HepG2 (cell line): Measurements from ENCODE around the gene DST. TPM values are rescaled to one million over a fixed set of nuclear protein-coding genes. Genes with fewer than 3 reads are reported as not detected.

ENCODE experiments used
- ATAC-seq: fragments of 200-7000 bp; cut with Tn5 transposase; 3 replicates; pipeline ENCODE4 v1.9.1; 2020; ENCODE audit warnings: mild to moderate bottlenecking, moderate library complexity
- BruUV-seq: library from RNA; stranded (reverse); fragments of 400-500 nt; replicated peaks from 2 replicates; lab custom pipeline; 2021; lab: Mats Ljungman, UMichigan
- CTCF ChIA-PET: fragments of 300-600 bp; formaldehyde crosslinking; extraction: SDS; loops from one replicate; lab custom pipeline; 2021; ENCODE audit warnings: low total read pairs, inconsistent platforms, low intra/inter-chr PET ratio; lab: Yijun Ruan, JAX
- POLR2A ChIA-PET: fragments of 350-600 bp; sonication (Branson Sonifier 250); formaldehyde crosslinking; loops from one replicate; lab custom pipeline; 2020; ENCODE audit warnings: antibody characterized with exemption, inconsistent platforms; lab: Yijun Ruan, JAX
- DNase-seq: peaks from one replicate; pipeline ENCODE4 v3.0.0-alpha.2; 2015; ENCODE audit warnings: low spot score
- FAIRE-seq: peaks from 3 replicates; lab custom pipeline; 2011; peaks lifted over from hg19 to GRCh38; lab: Jason Lieb, UNC
- H2AFZ ChIP-seq: one replicate; pipeline ENCODE4 v1.6.1; 2011; ENCODE audit warnings: low read length, inconsistent platforms
- H3K27ac ChIP-seq: fragments of 300-600 bp; 3 replicates; pipeline ENCODE4 v1.8.0; 2011; ENCODE audit warnings: mixed run types, mild to moderate bottlenecking, mixed read lengths, low read length, inconsistent platforms; ENCODE audit not compliant: insufficient read depth; ENCODE audit errors: extremely low read length
- H3K27me3 ChIP-seq, 2 experiments: fragments of 200-600 bp in 1 of 2; 2 replicates in 1 of 2; 3 replicates in 1 of 2; pipeline versions ENCODE4 v1.6.0 to v1.8.0; 2011; ENCODE audit warnings: low read length in 2 of 2, mild to moderate bottlenecking in 2 of 2, moderate library complexity in 2 of 2, inconsistent platforms in 1 of 2; ENCODE audit not compliant: insufficient read depth in 2 of 2, control insufficient read depth in 1 of 2
- H3K36me3 ChIP-seq, 2 experiments: fragments of 200-600 bp in 1 of 2; replicated peaks in 1 of 2; 2 replicates in 1 of 2; 3 replicates in 1 of 2; pipeline versions ENCODE4 v1.5.1 to v1.8.0; 2011; ENCODE audit warnings: low read length in 2 of 2, inconsistent platforms in 1 of 2; ENCODE audit not compliant: insufficient read depth in 2 of 2, control insufficient read depth in 1 of 2
- H3K4me1 ChIP-seq: 2 replicates; pipeline ENCODE4 v1.5.1; 2012; ENCODE audit warnings: low read length, inconsistent platforms; ENCODE audit not compliant: insufficient read depth
- H3K4me2 ChIP-seq: 2 replicates; pipeline ENCODE4 v1.6.0; 2011; ENCODE audit warnings: low read depth, low read length, inconsistent platforms
- H3K4me3 ChIP-seq, 3 experiments: fragments of 200-600 bp in 1 of 3; sonication (generic), shearing (Covaris generic) in 1 of 3; replicated peaks in 1 of 3; 2 replicates each; pipeline ENCODE4 v1.5.1; 2011 to 2016; ENCODE audit warnings: low read length in 3 of 3, inconsistent platforms in 2 of 3, low read depth in 2 of 3, mild to moderate bottlenecking in 2 of 3, control low read depth in 1 of 3, mixed read lengths in 1 of 3; ENCODE audit not compliant: insufficient read depth in 1 of 3
- H3K79me2 ChIP-seq: one replicate; pipeline ENCODE4 v1.6.1; 2011; ENCODE audit warnings: low read length, inconsistent platforms; ENCODE audit not compliant: insufficient read depth
- H3K9ac ChIP-seq: 2 replicates; pipeline ENCODE4 v1.6.0; 2011; ENCODE audit warnings: mild to moderate bottlenecking, low read depth, low read length, inconsistent platforms; ENCODE audit not compliant: insufficient read depth
- H3K9me3 ChIP-seq: 2 replicates; pipeline ENCODE4 v1.5.1; 2012; ENCODE audit warnings: mild to moderate bottlenecking, low read length
- H4K20me1 ChIP-seq: 2 replicates; pipeline ENCODE4 v1.6.0; 2011; ENCODE audit warnings: inconsistent platforms, mild to moderate bottlenecking, low read length, moderate library complexity; ENCODE audit not compliant: insufficient read depth
- CREB1 ChIP-seq, 2 experiments: fragments of 450-650 bp in 1 of 2; IDR thresholded peaks; 2 replicates each; pipeline ENCODE4 v1.6.1; 2016 to 2017; ENCODE audit warnings: control low read depth in 1 of 2, mild to moderate bottlenecking in 1 of 2, missing compliant biosample characterization in 1 of 2, missing genetic modification characterization in 1 of 2
- ELF3 ChIP-seq: IDR thresholded peaks from 2 replicates; pipeline ENCODE4 v1.6.1; 2016; ENCODE audit warnings: missing genetic modification reagents, missing compliant biosample characterization
- FOSL2 ChIP-seq: sonication (generic); formaldehyde crosslinking; IDR thresholded peaks from 2 replicates; pipeline ENCODE4 v1.4.0; 2020; ENCODE audit warnings: missing genetic modification reagents
- GRHL1 ChIP-seq: sonication (generic); formaldehyde crosslinking; conservative IDR thresholded peaks from 2 replicates; pipeline ENCODE4 v1.8.0; 2022; ENCODE audit warnings: missing genetic modification reagents
- HOXA7 ChIP-seq: sonication (generic); formaldehyde crosslinking; IDR thresholded peaks from 2 replicates; pipeline ENCODE4 v1.8.1; 2022; ENCODE audit warnings: mild to moderate bottlenecking, missing genetic modification reagents, moderate library complexity
- MIXL1 ChIP-seq: IDR thresholded peaks from 2 replicates; pipeline ENCODE4 v1.6.1; 2016
- MTF2 ChIP-seq: sonication (generic); formaldehyde crosslinking; IDR thresholded peaks from 2 replicates; pipeline ENCODE4 v1.5.0; 2020; ENCODE audit warnings: missing genetic modification reagents, borderline replicate concordance
- PHF8 ChIP-seq: sonication (generic); formaldehyde crosslinking; IDR thresholded peaks from 2 replicates; pipeline ENCODE4 v1.5.0; 2020; ENCODE audit warnings: missing genetic modification reagents
- RFX1 ChIP-seq: fragments of 450-650 bp; IDR thresholded peaks from 2 replicates; pipeline ENCODE4 v1.6.1; 2017
- SALL1 ChIP-seq: sonication (generic); formaldehyde crosslinking; IDR thresholded peaks from 2 replicates; pipeline ENCODE4 v1.8.0; 2022; ENCODE audit warnings: mild to moderate bottlenecking, missing genetic modification reagents
- SSRP1 ChIP-seq: IDR thresholded peaks from 2 replicates; pipeline ENCODE4 v1.6.1; 2016; ENCODE audit warnings: control low read depth
- YY1 ChIP-seq: IDR thresholded peaks from 2 replicates; pipeline ENCODE4 v1.6.1; 2011; ENCODE audit warnings: low read length, low read depth, moderate library complexity, mild to moderate bottlenecking; ENCODE audit not compliant: insufficient read depth, insufficient replicate concordance
- ZGPAT ChIP-seq: IDR thresholded peaks from 2 replicates; pipeline ENCODE4 v1.6.1; 2016; ENCODE audit warnings: mild to moderate bottlenecking
- ZNF264 ChIP-seq: sonication (generic); formaldehyde crosslinking; IDR thresholded peaks from 2 replicates; pipeline ENCODE4 v1.4.0; 2020; ENCODE audit warnings: missing genetic modification reagents
- ZNF687 ChIP-seq: sonication (generic); formaldehyde crosslinking; IDR thresholded peaks from 2 replicates; pipeline ENCODE4 v1.5.1; 2020; ENCODE audit warnings: mild to moderate bottlenecking, missing genetic modification reagents, moderate library complexity
- WGBS: methylation state at CpG from one replicate; pipeline ENCODE4 v1.1.6; 2017; ENCODE audit warnings: low lambda C conversion rate; 5-methylcytosine and 5-hydroxymethylcytosine counted together
- in situ Hi-C: cut with HindIII; loops from 2 replicates; pipeline ENCODE4 v1.10.0; 2017; ENCODE audit warnings: low pct_unique_long_range_greater_than_20kb; ENCODE audit not compliant: extremely low pct_ligation_motif_present
- intact Hi-C: fragments of 100-400 bp; cut with micrococcal nuclease; formaldehyde crosslinking; loops from one replicate; pipeline ENCODE4 v1.10.0; 2022; ENCODE audit not compliant: unreplicated experiment
- polyA plus RNA-seq, 8 experiments: library from polyadenylated mRNA; depleted of rRNA in 3 of 8; stranded (reverse) in 7 of 8; unstranded in 1 of 8; fragments of >200 nt; fragmentation: Illumina TruSeq in 4 of 8; extraction: Trizol in 4 of 8; gene quantifications; 2 replicates each; pipeline versions ENCODE4 v1.2.1 to v1.2.3, GENCODE V29; 2011 to 2016; ENCODE audit warnings: low read depth in 4 of 8, missing spikeins in 1 of 8, mixed read lengths in 1 of 8; ENCODE audit not compliant: insufficient read depth in 1 of 8
- total RNA-seq, 5 experiments: library from RNA; depleted of rRNA; stranded (reverse); fragments of >200 nt; fragmentation: Illumina TruSeq; extraction: Trizol; gene quantifications; 2 replicates each; pipeline ENCODE4 v1.2.3, GENCODE V29; 2016; ENCODE audit warnings: low read depth in 1 of 5

Gene DST
- total and polyA plus RNA-seq, 2 of the 13 experiments (the other 11 are each of a cell fraction or from before 2014, with no cell fraction given): 64.4 to 89.0 TPM

GRCh38 chr6:56624728-56625069, 18.0 kb downstream of the DST start (continued):
- TF ChIP-seq ZNF687 (CRISPR knock-in tag) (no peak), SSRP1 (CRISPR knock-in tag) (no peak), CREB1 (IDR thresholded peaks at IDR 0.05) (no peak), CREB1 (CRISPR knock-in tag; IDR thresholded peaks at IDR 0.05) (0 out of 2 replicates have a peak, but pooled peaks have one; percentile 13)

- Histone ChIP-seq H3K4me2 (peak overlapping the region; percentile 75), H3K4me1 (peaks cover 25% of the 10 kb centered on the region), H2AFZ (no peak overlapping the region), H3K27ac (peak overlapping the region; percentile 68), H3K9ac (peak overlapping the region; percentile 10; the same call in 1 of the 2 replicates), H3K27me3 (no peaks in the 10 kb centered on the region), H3K4me3 (peak overlapping the region in 2 of 3 experiments; percentile 23 to 30; a peak in 4 of 6 replicates), H3K9me3 (no peaks in the 10 kb centered on the region), H4K20me1 (no peaks in the 10 kb centered on the region), H3K36me3 (peaks cover 7% of the 10 kb centered on the region in 2 experiments; a peak in 4 of 5 replicates), H3K79me2 (no peaks in the 10 kb centered on the region)
- ATAC-seq: peak; percentile 100
- ChIA-PET POLR2A (interaction anchor here (0.6 to 1.7 kb wide), 10 partner anchors 12 to 225 kb away, joined by 3 to 7 read pairs (median 4); partner anchors contain the start of gene DST), CTCF (no interaction called here)
- FAIRE-seq: no peak
- DNase-seq: peak; percentile 89
- intact Hi-C loops: loop anchor here (5.0 kb wide), 1 partner anchor 218 kb away; no protein-coding TSS in a partner anchor
- TSS peak; percentile 89 for BruUV-seq
- WGBS: 32% methylated on average over 5 of the region's 5 CpGs
- in situ Hi-C loops: no loop called here
- TF ChIP-seq ELF3 (no peak), RFX1 (no peak), YY1 (no peak), PHF8 (CRISPR knock-in tag) (no peak), GRHL1 (CRISPR knock-in tag) (no peak), FOSL2 (peak; percentile 49; the same call in 1 of the 2 replicates), HOXA7 (CRISPR knock-in tag) (no peak), ZGPAT (peak; percentile 42; the same call in 1 of the 2 replicates), MTF2 (no peak), ZNF264 (CRISPR knock-in tag) (0 out of 2 replicates have a peak, but pooled peaks have one; percentile 13), SALL1 (CRISPR knock-in tag) (no peak), MIXL1 (CRISPR knock-in tag) (no peak)
Measured at GRCh38 chr6:56624046-56624727, 18.5 kb downstream of the DST start.
